IMR-90 (cell line): ENCODE results near the gene OPCML. TPM values are rescaled to one million over a fixed set of nuclear protein-coding genes. Genes with fewer than 3 reads are reported as not detected.

Experiments used
- ATAC-seq: fragments of 200-7000 bp; cut with Tn5 transposase; 2 replicates; pipeline ENCODE4 v1.9.1; 2020; ENCODE audit warnings: low read depth, mild to moderate bottlenecking, moderate library complexity
- BruUV-seq: library from RNA; stranded (reverse); fragments of 400-500 nt; replicated peaks from 2 replicates; lab custom pipeline; 2021; lab: Mats Ljungman, UMichigan
- CTCF ChIA-PET: fragments of 300-600 bp; formaldehyde crosslinking; extraction: SDS; loops from one replicate; lab custom pipeline; 2021; ENCODE audit warnings: antibody characterized with exemption; lab: Yijun Ruan, JAX
- POLR2A ChIA-PET: fragments of 300-600 bp; sonication (Branson Sonifier 250); formaldehyde crosslinking; loops from one replicate; lab custom pipeline; 2022; ENCODE audit warnings: antibody characterized with exemption; ENCODE audit not compliant: unreplicated experiment; lab: Charles Lee
- DNase-seq: peaks from one replicate; pipeline ENCODE4 v3.0.0; 2013
- H2AFZ ChIP-seq: replicated peaks from 2 replicates; pipeline ENCODE3; 2013; ENCODE audit warnings: low read length, mild to moderate bottlenecking; ENCODE audit not compliant: poor library complexity
- H2AK5ac ChIP-seq: 2 replicates; pipeline ENCODE4 v1.6.1; 2013; ENCODE audit warnings: low read depth, low read length, inconsistent platforms
- H2AK9ac ChIP-seq: replicated peaks from 2 replicates; pipeline ENCODE3; 2013; ENCODE audit warnings: mild to moderate bottlenecking, low read depth, low read length, moderate library complexity; ENCODE audit not compliant: poor library complexity
- H2BK120ac ChIP-seq: 2 replicates; pipeline ENCODE4 v1.6.1; 2013; ENCODE audit warnings: low read depth, low read length, inconsistent platforms
- H2BK15ac ChIP-seq: 3 replicates; pipeline ENCODE4 v1.6.1; 2013; ENCODE audit warnings: low read depth, low read length, inconsistent platforms
- H2BK20ac ChIP-seq: 2 replicates; pipeline ENCODE4 v1.6.1; 2013; ENCODE audit warnings: low read depth, mild to moderate bottlenecking, inconsistent platforms, low read length, moderate library complexity
- H2BK5ac ChIP-seq: 2 replicates; pipeline ENCODE4 v1.6.1; 2013; ENCODE audit warnings: mild to moderate bottlenecking, low read depth, low read length, inconsistent platforms; ENCODE audit not compliant: poor library complexity, severe bottlenecking
- H3K14ac ChIP-seq: replicated peaks from 2 replicates; pipeline ENCODE4 v1.6.1; 2013; ENCODE audit warnings: low read depth, low read length, inconsistent platforms
- H3K18ac ChIP-seq: 2 replicates; pipeline ENCODE4 v1.6.1; 2013; ENCODE audit warnings: low read depth, low read length, control low read depth
- H3K23ac ChIP-seq: 2 replicates; pipeline ENCODE4 v1.6.1; 2013; ENCODE audit warnings: low read depth, low read length, inconsistent platforms
- H3K27ac ChIP-seq: 2 replicates; pipeline ENCODE4 v1.5.1; 2013; ENCODE audit warnings: mild to moderate bottlenecking, control low read depth, low read length; ENCODE audit not compliant: insufficient read depth
- H3K27me3 ChIP-seq: 2 replicates; pipeline ENCODE4 v1.6.1; 2013; ENCODE audit warnings: low read length; ENCODE audit not compliant: control insufficient read depth, insufficient read depth
- H3K36me3 ChIP-seq: 2 replicates; pipeline ENCODE4 v1.6.1; 2013; ENCODE audit warnings: low read length, mixed read lengths; ENCODE audit not compliant: control insufficient read depth, insufficient read depth
- H3K4ac ChIP-seq: 2 replicates; pipeline ENCODE4 v1.6.1; 2013; ENCODE audit warnings: low read depth, low read length, inconsistent platforms
- H3K4me1 ChIP-seq: 2 replicates; pipeline ENCODE4 v1.6.1; 2013; ENCODE audit warnings: low read length, mixed read lengths; ENCODE audit not compliant: control insufficient read depth, insufficient read depth
- H3K4me2 ChIP-seq: 2 replicates; pipeline ENCODE4 v1.6.1; 2013; ENCODE audit warnings: low read depth, mild to moderate bottlenecking, control low read depth, low read length, moderate library complexity
- H3K4me3 ChIP-seq: 2 replicates; pipeline ENCODE4 v1.5.1; 2013; ENCODE audit warnings: low read depth, mild to moderate bottlenecking, control low read depth, low read length, moderate library complexity; ENCODE audit not compliant: insufficient read depth
- H3K56ac ChIP-seq: 2 replicates; pipeline ENCODE4 v1.6.1; 2013; ENCODE audit warnings: low read length, inconsistent platforms; ENCODE audit not compliant: insufficient read depth; ENCODE audit errors: extremely low read depth
- H3K79me1 ChIP-seq, 2 experiments: 2 replicates each; pipeline ENCODE4 v1.6.1; 2013; ENCODE audit warnings: low read length in 2 of 2, inconsistent platforms in 1 of 2, low read depth in 1 of 2
- H3K9ac ChIP-seq: 2 replicates; pipeline ENCODE4 v1.6.1; 2013; ENCODE audit warnings: low read depth, low read length, control low read depth
- H3K9me1 ChIP-seq: 2 replicates; pipeline ENCODE4 v1.6.1; 2013; ENCODE audit warnings: low read length, inconsistent platforms; ENCODE audit not compliant: insufficient read depth
- H3K9me3 ChIP-seq: 2 replicates; pipeline ENCODE4 v1.6.1; 2013; ENCODE audit warnings: low read length; ENCODE audit not compliant: control insufficient read depth, insufficient read depth
- H4K20me1 ChIP-seq: 2 replicates; pipeline ENCODE4 v1.6.1; 2013; ENCODE audit warnings: low read length, inconsistent platforms; ENCODE audit not compliant: insufficient read depth
- H4K5ac ChIP-seq: 2 replicates; pipeline ENCODE4 v1.6.1; 2013; ENCODE audit warnings: mild to moderate bottlenecking, low read depth, low read length, control low read depth
- H4K8ac ChIP-seq, 2 experiments: 2 replicates each; pipeline ENCODE4 v1.6.1; 2013; ENCODE audit warnings: low read depth in 2 of 2, low read length in 2 of 2, control low read depth in 1 of 2, inconsistent platforms in 1 of 2
- H4K91ac ChIP-seq: 2 replicates; pipeline ENCODE4 v1.6.1; 2013; ENCODE audit warnings: low read depth, low read length, inconsistent platforms; ENCODE audit not compliant: insufficient read depth
- BHLHE40 ChIP-seq: fragments of 150-350 bp; IDR thresholded peaks from 2 replicates; pipeline ENCODE4 v1.6.1; 2016; ENCODE audit warnings: mild to moderate bottlenecking, low read depth, low read length
- CEBPB ChIP-seq: IDR thresholded peaks from 2 replicates; pipeline ENCODE4 v1.6.1; 2012; ENCODE audit warnings: low read depth, low read length, improper control_type of control experiment
- CHD1 ChIP-seq: IDR thresholded peaks from 2 replicates; pipeline ENCODE4 v1.6.1; 2012; ENCODE audit warnings: low read depth, low read length, improper control_type of control experiment
- CTCF ChIP-seq: conservative IDR thresholded peaks from 2 replicates; pipeline ENCODE4 v1.5.1; 2012; ENCODE audit warnings: mild to moderate bottlenecking, low read depth, low read length, improper control_type of control experiment
- FOS ChIP-seq: fragments of 150-350 bp; IDR thresholded peaks from 2 replicates; pipeline ENCODE4 v1.6.1; 2016; ENCODE audit warnings: low read depth, low read length
- MAFK ChIP-seq: IDR thresholded peaks from 2 replicates; pipeline ENCODE4 v1.6.1; 2012; ENCODE audit warnings: low read depth, low read length, improper control_type of control experiment
- MAZ ChIP-seq: IDR thresholded peaks from 2 replicates; pipeline ENCODE4 v1.6.1; 2012; ENCODE audit warnings: low read depth, mild to moderate bottlenecking, low read length, improper control_type of control experiment, moderate library complexity, borderline replicate concordance
- MXI1 ChIP-seq: IDR thresholded peaks from 2 replicates; pipeline ENCODE4 v1.6.1; 2012; ENCODE audit warnings: low read depth, mild to moderate bottlenecking, low read length, moderate library complexity, borderline replicate concordance
- NFE2L2 ChIP-seq: fragments of 150-350 bp; IDR thresholded peaks from 2 replicates; pipeline ENCODE4 v1.6.1; 2016; ENCODE audit warnings: low read depth, mild to moderate bottlenecking, low read length
- RAD21 ChIP-seq: IDR thresholded peaks from 2 replicates; pipeline ENCODE4 v1.6.1; 2012; ENCODE audit warnings: low read length, improper control_type of control experiment
- RCOR1 ChIP-seq: IDR thresholded peaks from 2 replicates; pipeline ENCODE4 v1.6.1; 2012; ENCODE audit warnings: mild to moderate bottlenecking, low read length, improper control_type of control experiment; ENCODE audit not compliant: insufficient replicate concordance
- RFX5 ChIP-seq: IDR thresholded peaks from 2 replicates; pipeline ENCODE4 v1.8.0; 2012; ENCODE audit warnings: low read depth, mild to moderate bottlenecking, low read length, moderate library complexity
- SMC3 ChIP-seq: fragments of 150-350 bp; IDR thresholded peaks from 2 replicates; pipeline ENCODE4 v1.6.1; 2016; ENCODE audit warnings: low read depth, mild to moderate bottlenecking, antibody characterized with exemption, low read length, moderate library complexity
- WGBS, 2 experiments: methylation state at CpG; one replicate each; pipeline versions ENCODE4 v1.1.5 to v1.1.7; 2013; ENCODE audit warnings: missing lambda C conversion rate in 2 of 2; ENCODE audit not compliant: insufficient read length in 1 of 2; ENCODE audit errors: extremely low coverage in 2 of 2; 5-methylcytosine and 5-hydroxymethylcytosine counted together
- dilution Hi-C: fragments of 300-500 bp; cut with HindIII; formaldehyde crosslinking; loops from one replicate; pipeline ENCODE4 v1.14.3; 2018; ENCODE audit warnings: low sequenced_read_pairs; ENCODE audit not compliant: unreplicated experiment
- in situ Hi-C: fragments of 300-500 bp; cut with MboI; formaldehyde crosslinking; loops from 3 replicates; pipeline ENCODE4 v1.14.3; 2019; ENCODE audit warnings: low sequenced_read_pairs, inconsistent platforms, mixed read lengths
- intact Hi-C: fragments of 100-400 bp; cut with micrococcal nuclease; formaldehyde crosslinking; loops from 2 replicates; pipeline ENCODE4 v1.10.0; 2022
- polyA plus RNA-seq, 3 experiments: library from polyadenylated mRNA; depleted of rRNA; stranded (reverse); fragments of >200 nt; gene quantifications; 2 replicates each; pipeline ENCODE4 v1.2.3, GENCODE V29; 2012; ENCODE audit warnings: low replicate concordance in 1 of 3
- total RNA-seq: library from RNA; depleted of rRNA; stranded (reverse); fragments of >200 nt; gene quantifications from 2 replicates; pipeline ENCODE4 v1.2.3, GENCODE V29; 2012

OPCML gene
- total and polyA plus RNA-seq, 2 of the 4 experiments (the other 2 are of a cell fraction) = under 0.01 to 2.6 TPM

GRCh38 chr11:133224271-133224670, 308.0 kb downstream of the OPCML start:
- H3K9ac ChIP-seq = no peak overlapping the region
- no peak overlapping the region for H4K8ac ChIP-seq
- no peak overlapping the region for H2AFZ ChIP-seq
- no peak overlapping the region for H4K91ac ChIP-seq
- no peaks in the 10 kb centered on the region for H3K9me1 ChIP-seq
- no peak overlapping the region for H3K4me3 ChIP-seq
- no peak overlapping the region for H2BK20ac ChIP-seq
- H4K5ac ChIP-seq = no peak overlapping the region
- intact Hi-C loops = no loop called here
- no peak overlapping the region for H3K27ac ChIP-seq
- no TSS peak for BruUV-seq
- TF ChIP-seq MAFK (no peak), NFE2L2 (no peak), MXI1 (no peak), CEBPB (no peak), MAZ (no peak), RCOR1 (no peak), FOS (no peak), RFX5 (no peak), CHD1 (no peak), BHLHE40 (no peak), CTCF (no peak), SMC3 (no peak), RAD21 (no peak)
- H2AK9ac ChIP-seq = no peak overlapping the region
- H3K27me3 ChIP-seq = no peaks in the 10 kb centered on the region
- H2BK120ac ChIP-seq = no peak overlapping the region
- peaks cover 47% of the 10 kb centered on the region for H3K9me3 ChIP-seq
- H3K23ac ChIP-seq = no peak overlapping the region
- DNase-seq = no peak
- no peak for ATAC-seq
- H3K14ac ChIP-seq = no peak overlapping the region
- dilution Hi-C loops = no loop called here
- H3K4ac ChIP-seq = no peak overlapping the region
- no CpG with 5 or more reads among the region's 5 CpGs for WGBS, 2 experiments
- no peaks in the 10 kb centered on the region for H3K4me1 ChIP-seq
- no peaks in the 10 kb centered on the region for H3K36me3 ChIP-seq
- POLR2A ChIA-PET = no interaction called here
- H3K4me2 ChIP-seq = no peak overlapping the region
- H3K18ac ChIP-seq = no peak overlapping the region
- in situ Hi-C loops = no loop called here
- H4K20me1 ChIP-seq = no peaks in the 10 kb centered on the region
- no peaks in the 10 kb centered on the region for H3K79me1 ChIP-seq
- no peak overlapping the region for H3K56ac ChIP-seq
- H2BK5ac ChIP-seq = no peak overlapping the region
- no peak overlapping the region for H2BK15ac ChIP-seq
- CTCF ChIA-PET = interaction anchor here (0.7 kb wide), 1 partner anchor 13 kb away, joined by 3 read pairs; no protein-coding TSS in a partner anchor
- H2AK5ac ChIP-seq = no peak overlapping the region
